Measurements from ENCODE around the gene NEDD9.

NEDD9 gene

DNA sequence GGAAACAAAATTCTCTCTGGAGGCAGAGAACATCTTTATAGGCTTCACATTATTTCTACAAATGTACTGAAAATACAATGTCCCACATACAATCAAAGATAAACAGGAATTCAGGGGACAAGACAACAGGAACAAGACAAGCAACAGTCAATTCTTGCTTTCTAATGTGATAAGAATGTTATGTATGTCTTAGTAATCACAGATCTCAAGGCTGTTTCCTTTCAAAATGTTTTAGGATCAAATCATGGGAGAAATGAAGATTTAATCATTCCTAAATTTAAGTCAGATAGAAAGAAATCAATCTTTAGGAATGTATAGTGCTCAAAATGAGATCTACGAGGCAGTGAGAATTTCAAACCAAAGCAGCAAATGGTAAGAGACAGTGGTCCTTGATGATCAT lies 32.1 kb downstream of the NEDD9 start:
- no peak for DNase-seq

DNA sequence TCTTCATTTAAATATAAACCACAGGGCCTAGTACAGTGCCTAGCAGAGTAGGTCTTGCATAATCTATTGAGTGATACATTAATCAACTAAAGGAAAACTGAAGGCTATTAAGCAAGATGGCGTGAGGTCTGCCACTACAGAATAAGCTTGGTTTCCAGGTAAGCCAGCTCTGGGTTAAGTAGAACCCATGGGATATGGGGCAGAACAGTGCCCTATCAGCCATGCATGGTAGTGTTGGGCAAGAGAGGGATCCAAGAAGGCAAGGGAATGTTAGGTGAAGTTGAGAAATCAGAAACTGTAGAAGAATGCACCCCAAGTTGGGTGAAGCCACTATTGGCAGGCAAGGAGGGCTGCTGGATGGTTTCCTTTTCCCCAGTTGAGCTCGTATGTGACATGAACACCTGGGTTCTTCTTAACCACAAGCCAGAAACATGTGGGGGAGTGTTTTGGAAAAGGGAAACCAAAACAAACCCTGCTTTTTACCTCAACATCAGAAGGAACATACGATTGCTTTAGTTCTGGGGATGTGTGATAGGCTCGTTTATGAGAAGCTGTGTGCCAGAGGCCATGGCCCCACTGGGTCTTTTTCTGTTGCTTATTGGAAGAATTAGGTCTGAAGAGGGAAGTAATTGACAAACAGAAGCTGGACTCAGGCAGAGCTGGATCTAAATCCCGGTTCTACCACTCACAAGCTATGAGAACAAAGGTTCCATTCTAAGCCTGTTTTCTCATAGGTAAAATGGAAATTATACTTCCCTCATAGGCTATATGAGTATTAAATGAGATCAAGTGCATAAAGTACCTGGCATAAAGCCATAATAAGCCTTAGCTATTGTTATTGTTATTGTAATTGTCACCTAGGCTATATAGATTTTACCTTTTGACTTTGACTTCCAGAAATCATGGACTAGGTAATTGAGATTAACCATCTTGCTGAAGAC lies 33.5 kb downstream of the NEDD9 start:
- no peak for DNase-seq

DNA sequence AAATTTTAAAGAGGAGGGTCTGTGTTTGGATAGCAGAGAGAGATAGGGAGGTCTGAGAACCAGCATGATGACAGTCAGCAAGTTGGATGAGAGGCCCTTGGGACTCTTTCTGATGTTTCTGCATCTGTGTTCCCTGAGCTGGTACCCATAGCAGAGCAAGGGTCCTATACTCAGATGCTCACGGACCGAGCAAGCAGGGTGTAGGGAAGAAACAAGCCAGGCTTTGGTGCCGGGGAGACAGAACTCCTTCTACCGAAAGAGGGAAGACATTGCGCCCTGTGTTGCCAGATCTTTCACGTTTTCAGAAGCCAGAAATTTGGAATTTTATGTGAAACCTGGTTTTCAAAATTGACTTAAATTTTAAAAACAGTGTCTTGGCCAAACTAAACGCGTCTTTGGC lies 34.6 kb downstream of the NEDD9 start:
- DNase-seq, result no peak

- no peak for DNase-seq
Measured at GRCh38 chr6:11197175-11197536, 35.3 kb downstream of the NEDD9 start.

- no peak for DNase-seq
Measured at GRCh38 chr6:11196511-11197174, 35.8 kb downstream of the NEDD9 start.

DNA sequence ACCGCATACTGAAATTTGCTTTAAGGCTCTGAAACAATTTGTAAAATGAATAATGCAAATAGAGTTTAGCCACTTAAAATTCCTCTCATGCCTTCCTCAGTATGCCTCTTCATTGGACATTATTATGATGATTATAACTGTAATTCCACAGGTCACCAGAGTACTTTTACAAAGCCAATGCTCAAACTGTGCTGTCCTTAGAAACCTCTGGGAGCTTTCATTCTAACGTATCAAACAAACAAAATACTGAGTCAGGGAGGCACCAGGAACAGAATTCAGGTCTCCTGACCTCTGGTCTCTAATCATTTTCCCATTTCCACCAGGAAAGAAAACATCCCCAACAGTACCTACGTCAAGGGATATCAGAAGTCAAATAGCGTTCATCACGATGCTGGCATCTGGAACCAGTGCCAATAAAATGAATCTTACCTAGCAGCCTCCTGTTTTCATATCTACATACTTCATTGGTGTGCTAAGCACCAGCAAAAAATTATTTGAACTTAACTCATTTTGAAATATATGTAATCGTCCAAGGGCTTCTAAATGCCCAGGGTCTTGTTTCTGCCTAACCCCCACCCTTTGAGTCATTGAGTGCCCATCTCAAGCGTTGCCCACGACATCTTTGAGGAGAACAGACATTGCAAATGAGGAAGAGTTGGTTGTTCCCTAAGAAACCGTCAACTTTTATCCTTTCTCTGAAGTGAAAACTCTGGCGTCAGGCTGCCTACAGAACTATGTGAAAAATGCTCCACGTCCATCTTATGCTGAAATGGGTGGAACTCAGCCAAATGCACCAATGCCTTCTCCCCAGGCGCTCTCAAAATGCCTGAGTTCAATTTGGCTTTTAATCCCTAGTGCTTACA lies 37.9 kb downstream of the NEDD9 start:
- DNase-seq, result no peak

DNA sequence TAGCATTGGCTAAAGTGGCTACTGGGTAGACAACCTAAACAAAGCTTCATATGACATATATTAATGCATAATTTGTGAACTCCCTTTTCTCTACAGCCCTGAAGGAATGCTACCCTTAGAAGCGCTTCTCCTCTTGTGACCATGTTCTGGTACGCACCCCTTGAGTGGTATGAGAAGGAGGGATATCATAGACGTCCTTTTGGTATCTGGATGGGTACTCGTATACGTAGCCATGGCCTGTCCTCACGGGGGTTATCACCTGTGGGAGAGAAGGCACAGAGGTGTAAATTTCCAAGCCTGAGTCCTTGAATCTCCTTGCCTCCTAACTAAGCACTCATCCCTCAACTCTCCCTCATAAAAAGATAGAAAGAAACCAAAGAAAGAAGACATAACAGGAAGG lies 39.0 kb downstream of the NEDD9 start:
- no peak for DNase-seq

DNA sequence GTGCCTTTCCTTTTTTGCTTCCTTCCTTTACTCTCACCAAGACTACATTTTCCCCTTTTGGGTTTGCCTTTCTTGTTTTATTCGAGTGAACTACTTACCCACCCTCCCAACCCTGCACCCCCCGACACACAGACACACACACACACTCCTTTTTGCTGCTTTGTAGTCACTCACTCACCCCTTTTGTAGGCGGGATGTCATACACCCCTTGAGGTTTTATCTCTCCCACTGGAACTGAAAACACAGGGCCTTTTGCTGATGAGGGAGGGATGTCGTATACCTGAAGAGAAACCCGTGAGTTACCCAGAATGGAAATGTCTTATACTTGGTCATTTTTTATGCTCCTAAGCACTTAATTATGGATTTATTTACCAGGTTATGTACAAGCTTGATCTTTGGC lies 40.3 kb downstream of the NEDD9 start:
- DNase-seq, result no peak

DNA sequence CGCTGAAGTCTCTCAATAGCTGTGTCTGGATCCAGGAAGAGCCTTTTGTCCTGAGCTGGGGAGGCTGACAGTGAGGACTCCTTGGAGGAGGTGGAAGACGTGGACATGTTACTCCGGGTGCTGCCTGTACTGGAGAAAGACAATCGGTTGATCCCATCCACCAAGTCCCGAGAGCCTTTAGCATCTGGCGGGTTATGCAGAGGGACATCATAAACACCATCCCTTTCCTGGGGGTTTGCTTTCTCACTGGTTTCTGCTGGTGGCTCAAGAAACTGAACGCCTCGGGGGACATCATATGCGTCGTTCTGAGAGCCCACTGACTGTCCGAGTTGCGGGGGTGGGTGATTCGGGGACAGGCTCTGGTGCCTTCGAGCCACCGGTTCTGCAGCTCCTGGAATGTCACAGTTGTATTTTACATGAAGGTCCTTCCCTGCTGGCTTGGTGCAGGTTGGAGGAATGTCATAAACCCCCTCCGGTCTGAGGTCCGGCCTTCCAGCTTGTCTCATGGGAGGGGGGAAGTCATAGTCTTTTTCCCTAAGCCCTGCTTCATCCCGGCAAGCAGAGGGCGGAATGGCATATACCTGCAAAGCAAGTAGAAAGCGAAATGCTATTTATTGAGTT lies 41.7 kb downstream of the NEDD9 start:
- DNase-seq, result no peak

DNA sequence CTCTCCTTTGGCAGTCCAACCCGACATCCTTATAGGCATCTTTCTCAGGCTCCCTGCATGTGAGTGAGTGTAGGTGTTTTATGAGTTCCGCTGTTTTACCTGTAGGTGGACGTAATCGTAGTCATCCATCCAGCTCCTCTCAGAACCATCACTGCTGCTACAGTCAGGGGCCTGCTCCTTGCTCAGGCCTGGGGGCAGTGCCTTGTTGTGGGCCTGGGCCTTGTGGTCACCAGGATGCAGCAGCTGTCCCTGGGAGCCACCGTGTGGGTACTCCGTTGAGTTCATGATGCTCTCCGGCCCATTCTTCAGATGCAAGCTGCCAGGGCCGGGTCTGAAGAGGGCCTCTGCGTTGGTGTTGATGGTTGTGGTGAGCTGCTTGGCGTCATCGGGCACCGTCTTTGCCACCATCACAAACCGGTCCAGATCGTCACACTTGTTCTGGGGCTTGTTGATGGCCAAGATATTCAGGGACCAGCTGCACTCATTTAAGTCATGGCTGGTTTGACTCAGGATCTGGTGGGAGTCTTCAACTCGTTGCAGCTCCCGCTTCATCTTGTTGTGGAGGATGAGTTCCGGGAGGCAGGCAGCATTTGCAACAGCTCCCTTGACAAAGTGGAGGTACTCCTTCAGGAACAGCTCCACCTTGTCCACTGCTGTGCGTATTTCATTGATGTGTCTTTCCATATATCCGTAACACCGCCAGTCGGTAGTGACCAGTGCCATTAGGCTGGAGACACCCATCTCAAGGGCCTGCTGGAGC lies 42.4 kb downstream of the NEDD9 start:
- DNase-seq, result no peak

GRCh38 chr6:11188161-11188915 lies 44.1 kb downstream of the NEDD9 start:
- DNase-seq, result peak; percentile 31

DNA sequence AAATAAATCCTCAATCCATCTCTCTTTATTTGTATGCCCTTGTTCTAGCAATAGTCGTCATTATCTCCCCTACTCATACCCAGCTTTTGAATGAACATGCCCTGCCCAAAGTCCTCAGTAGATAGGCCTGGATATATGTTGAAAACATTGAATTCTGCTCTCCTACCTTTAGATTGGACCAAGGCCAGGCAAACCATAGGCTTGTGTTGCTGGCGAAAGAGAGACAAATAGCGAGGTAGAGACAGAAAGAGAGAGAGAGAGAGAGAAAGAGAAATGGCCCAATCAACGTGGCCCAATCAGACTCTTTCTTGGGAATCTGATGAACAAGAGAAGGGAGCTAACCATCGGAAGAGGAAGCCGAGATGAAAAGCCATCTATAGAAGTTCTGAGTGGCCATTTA lies 45.2 kb downstream of the NEDD9 start:
- no peak for DNase-seq

- no peak for DNase-seq
Measured at GRCh38 chr6:11185204-11185842, 47.1 kb downstream of the NEDD9 start.

- DNase-seq, result no peak
Measured at GRCh38 chr6:11183761-11184362, 48.6 kb downstream of the NEDD9 start.

DNA sequence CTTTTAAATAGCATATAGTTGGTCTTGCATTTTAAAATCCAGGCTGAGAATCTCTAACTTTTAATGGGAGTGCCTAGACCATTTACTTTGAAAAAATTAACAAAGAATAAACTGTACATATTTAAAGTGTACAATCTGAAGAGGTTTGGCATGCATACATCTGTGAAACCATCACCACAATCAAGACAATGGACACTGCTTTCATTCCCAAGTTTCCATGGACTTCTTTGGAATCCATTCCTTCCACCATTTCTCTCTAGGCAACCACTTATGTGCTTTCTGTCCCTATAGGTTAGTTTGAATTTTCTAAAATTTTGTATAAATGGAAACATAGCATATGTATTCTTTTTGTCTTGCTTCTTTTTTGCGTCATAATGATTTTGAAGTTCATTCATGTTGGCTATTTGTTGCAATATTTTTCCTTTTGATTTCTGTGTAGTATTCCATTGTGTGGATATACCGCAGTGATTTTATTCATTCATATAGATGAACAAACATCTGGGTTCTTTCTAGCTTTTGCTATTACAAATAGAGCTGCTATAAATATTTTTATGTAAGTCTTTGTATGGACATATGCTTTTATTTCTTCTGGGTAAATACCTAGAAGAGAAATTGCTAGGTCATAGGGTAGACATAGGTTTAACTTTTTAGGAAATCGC lies 50.9 kb downstream of the NEDD9 start:
- no peak for DNase-seq

DNA sequence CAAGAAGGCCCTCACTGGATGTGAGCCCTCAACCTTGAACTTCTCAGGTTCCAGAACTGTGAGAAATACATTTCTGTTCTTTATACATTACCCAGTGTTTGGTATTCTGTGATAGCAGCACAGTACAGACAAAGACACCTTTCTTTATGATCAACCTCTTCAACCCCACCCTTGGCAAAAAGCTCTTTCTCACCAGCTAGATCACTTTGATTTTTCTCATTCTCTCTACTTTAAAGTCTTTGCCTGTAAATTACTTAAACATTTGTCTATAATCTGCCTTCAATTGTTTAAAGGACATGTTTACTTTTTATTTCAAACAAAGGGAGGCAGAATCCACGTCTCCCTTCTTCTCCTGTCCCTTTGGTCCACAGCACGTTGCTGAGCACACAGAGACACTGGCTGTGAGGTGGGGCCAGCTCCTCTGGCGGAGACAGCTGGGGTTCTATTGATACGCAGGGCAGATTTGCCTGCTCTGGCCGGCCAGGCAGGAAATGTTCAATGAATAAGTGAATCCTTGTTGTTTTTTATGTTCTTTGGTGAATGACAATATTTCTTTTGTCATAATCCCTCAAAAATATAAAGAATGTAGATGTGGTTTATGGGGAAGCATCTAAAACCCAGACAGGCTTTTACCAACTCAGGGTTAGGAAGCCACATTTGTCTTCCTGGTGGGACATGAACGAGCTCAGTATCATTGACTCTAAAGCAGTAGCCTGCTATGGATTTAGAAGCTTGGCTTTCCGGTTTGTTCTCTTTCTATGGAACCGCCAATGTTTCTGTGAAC lies 52.9 kb downstream of the NEDD9 start:
- peak; percentile 34 for DNase-seq

- DNase-seq, result no peak
Measured at GRCh38 chr6:11179088-11179418, 53.4 kb downstream of the NEDD9 start.

GRCh38 chr6:11177271-11177670 lies 55.2 kb downstream of the NEDD9 start:
- DNase-seq, result no peak

GRCh38 chr6:11174242-11174611 lies 58.2 kb downstream of the NEDD9 start:
- DNase-seq, result no peak
